ENCODE measurements around the gene EDEM1. TPM values are rescaled to one million over a fixed set of nuclear protein-coding genes. Genes with fewer than 3 reads are reported as not detected.

EDEM1 gene
- total RNA-seq, 2 donors from 2014 or later: 8.1 to 11.2 TPM

GRCh38 chr3:5153074-5153473 is 34.4 kb upstream of the EDEM1 start:
- Histone ChIP-seq H3K36me3 (no peaks in the 10 kb centered on the region), H3K4me1 (peaks cover 0 to 8% of the 10 kb centered on the region in 2 donors), H3K4me3 (no peak overlapping the region), H3K9me3 (no peaks in the 10 kb centered on the region), H3K27ac (no peak overlapping the region), H3K27me3 (no peaks in the 10 kb centered on the region)
- TF ChIP-seq CTCF (IDR thresholded peaks at IDR 0.05): no peak
- DNase-seq (ENCODE audit: low spot score): no peak

- Histone ChIP-seq H3K4me3 (no peak overlapping the region), H3K27me3 (no peaks in the 10 kb centered on the region), H3K9me3 (no peaks in the 10 kb centered on the region), H3K36me3 (no peaks in the 10 kb centered on the region), H3K4me1 (peaks cover 0 to 3% of the 10 kb centered on the region in 2 donors), H3K27ac (no peak overlapping the region)
- no peak for TF ChIP-seq CTCF (IDR thresholded peaks at IDR 0.05)
- DNase-seq (ENCODE audit: low spot score): no peak
These were observed 32.3 kb upstream of the EDEM1 start for GRCh38 chr3:5155241-5155640.

DNA sequence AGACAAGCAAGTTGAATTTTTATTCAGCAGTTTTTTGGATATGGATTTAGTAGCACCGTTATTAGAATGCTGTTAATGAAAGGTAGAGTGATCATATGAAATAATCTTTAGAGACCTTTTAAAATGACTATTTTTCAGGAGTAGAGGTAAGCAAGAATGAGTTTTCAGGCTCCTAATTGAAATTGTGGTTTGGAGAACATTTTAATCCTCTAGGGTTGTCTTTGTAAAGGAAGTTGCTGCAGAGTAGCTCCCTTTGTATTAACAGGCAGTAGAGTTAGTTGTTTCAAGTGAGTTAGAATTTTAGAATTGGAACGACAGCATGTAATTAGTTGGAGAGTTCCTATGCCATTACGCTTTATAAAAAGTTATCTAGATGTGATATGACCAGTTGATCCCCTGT is 27.2 kb upstream of the EDEM1 start:
- no peak for TF ChIP-seq CTCF (IDR thresholded peaks at IDR 0.05)
- H3K9me3 ChIP-seq: no peaks in the 10 kb centered on the region
- peaks cover 0 to 32% of the 10 kb centered on the region in 2 donors for H3K4me1 ChIP-seq

DNA sequence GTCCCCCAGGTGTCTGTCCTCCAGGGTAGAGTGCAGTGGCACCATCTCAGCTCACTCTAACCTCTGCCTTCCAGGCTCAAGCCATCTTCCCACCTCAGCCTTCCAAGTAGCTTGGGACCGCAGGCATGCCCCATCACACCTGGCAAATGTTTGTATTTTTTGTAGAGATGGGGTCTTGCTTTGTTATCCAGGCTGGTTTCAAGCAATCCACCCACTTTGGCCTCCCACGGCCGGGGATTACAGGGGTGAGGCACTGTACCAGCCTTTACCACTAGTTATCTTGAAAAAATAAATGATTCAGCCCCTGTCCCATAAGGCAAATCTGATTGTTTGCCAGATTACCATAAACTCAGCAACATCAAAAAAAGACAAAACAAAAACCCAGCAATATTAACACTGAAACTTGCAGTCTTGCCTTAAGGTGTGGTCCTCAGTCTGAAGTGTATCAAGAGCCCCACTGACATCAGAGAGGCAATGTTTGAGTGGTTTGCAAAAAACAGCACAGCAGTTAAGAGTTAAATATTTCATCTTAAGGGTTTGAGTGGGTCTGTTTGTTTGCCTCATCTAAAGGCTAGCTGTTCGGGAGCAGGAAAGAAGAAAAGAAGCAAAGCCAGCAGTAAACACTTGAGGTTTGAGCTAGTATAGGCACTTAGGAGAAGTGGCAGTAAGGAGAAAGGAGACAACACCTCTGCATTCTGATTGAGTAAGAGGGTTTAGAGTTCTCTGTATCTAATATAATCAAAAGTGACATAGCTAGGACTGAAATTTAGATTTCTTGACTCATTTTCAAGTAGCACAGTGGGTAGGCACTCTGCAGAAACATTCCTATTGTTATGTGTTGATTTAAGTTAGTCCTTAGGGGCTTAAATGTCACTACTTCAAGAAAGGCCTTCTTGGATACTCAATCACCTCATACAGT is 26.3 kb upstream of the EDEM1 start:
- H3K36me3 ChIP-seq: no peaks in the 10 kb centered on the region
- no peak for DNase-seq (ENCODE audit: low spot score)
- H3K4me1 ChIP-seq: peaks cover 0 to 38% of the 10 kb centered on the region in 2 donors
- TF ChIP-seq CTCF (IDR thresholded peaks at IDR 0.05): no peak
- no peak overlapping the region for H3K4me3 ChIP-seq
- no peaks in the 10 kb centered on the region for H3K27me3 ChIP-seq
- H3K27ac ChIP-seq: no peak overlapping the region
- no peaks in the 10 kb centered on the region for H3K9me3 ChIP-seq

More for the DNA sequence above, 27.2 kb upstream of the EDEM1 start:
- no peak overlapping the region for H3K4me3 ChIP-seq
- no peaks in the 10 kb centered on the region for H3K36me3 ChIP-seq
- H3K27me3 ChIP-seq: no peaks in the 10 kb centered on the region
- no peak for DNase-seq (ENCODE audit: low spot score)
- H3K27ac ChIP-seq: no peak overlapping the region

- H3K4me3 ChIP-seq: no peak overlapping the region
- H3K36me3 ChIP-seq: no peaks in the 10 kb centered on the region
- no peaks in the 10 kb centered on the region for H3K9me3 ChIP-seq
- TF ChIP-seq CTCF (IDR thresholded peaks at IDR 0.05): no peak
- no peak overlapping the region for H3K27ac ChIP-seq
- no peak for DNase-seq (ENCODE audit: low spot score)
- no peaks in the 10 kb centered on the region for H3K27me3 ChIP-seq
- peaks cover 0 to 38% of the 10 kb centered on the region in 2 donors for H3K4me1 ChIP-seq
These were observed 25.4 kb upstream of the EDEM1 start for GRCh38 chr3:5162102-5162501.

Measured in right atrium auricular region (tissue), 2 donors.